ENCODE data around the gene NRROS. TPM values are rescaled to one million over a fixed set of nuclear protein-coding genes. Genes with fewer than 3 reads are reported as not detected.
A peak's percentile ranks its signal among the peaks of the same experiment; 100 is the strongest.
"Not testable (repeated sequence)": the region's sequence is repeated elsewhere in the genome, so short reads cannot be mapped to it uniquely, and the experiment has no call there.

NRROS gene
- total RNA-seq, 2 experiments from 2014 or later: 37.5 to 47.8 TPM

GRCh38 chr3:196631682-196632045, 7.8 kb upstream of the NRROS start:
- CTCF ChIA-PET: interaction anchor here (0.7 to 10.3 kb wide), 9 partner anchors 9 to 128 kb away, joined by 3 to 113 read pairs (median 5); partner anchors contain the start of genes FBXO45, NRROS, RNF168 and WDR53
- ATAC-seq: peak; percentile 23
- Mint-ChIP-seq H3K4me3 (peak overlapping the region; percentile 71), H3K27me3 (no peaks in the 10 kb centered on the region), H3K4me1 (peaks cover 63% of the 10 kb centered on the region), H3K27ac (peak overlapping the region; percentile 96), H3K36me3 (peaks cover 5% of the 10 kb centered on the region), H3K9me3 (ENCODE audit: low read depth) (no peaks in the 10 kb centered on the region)
- no peak for DNase-seq

DNA sequence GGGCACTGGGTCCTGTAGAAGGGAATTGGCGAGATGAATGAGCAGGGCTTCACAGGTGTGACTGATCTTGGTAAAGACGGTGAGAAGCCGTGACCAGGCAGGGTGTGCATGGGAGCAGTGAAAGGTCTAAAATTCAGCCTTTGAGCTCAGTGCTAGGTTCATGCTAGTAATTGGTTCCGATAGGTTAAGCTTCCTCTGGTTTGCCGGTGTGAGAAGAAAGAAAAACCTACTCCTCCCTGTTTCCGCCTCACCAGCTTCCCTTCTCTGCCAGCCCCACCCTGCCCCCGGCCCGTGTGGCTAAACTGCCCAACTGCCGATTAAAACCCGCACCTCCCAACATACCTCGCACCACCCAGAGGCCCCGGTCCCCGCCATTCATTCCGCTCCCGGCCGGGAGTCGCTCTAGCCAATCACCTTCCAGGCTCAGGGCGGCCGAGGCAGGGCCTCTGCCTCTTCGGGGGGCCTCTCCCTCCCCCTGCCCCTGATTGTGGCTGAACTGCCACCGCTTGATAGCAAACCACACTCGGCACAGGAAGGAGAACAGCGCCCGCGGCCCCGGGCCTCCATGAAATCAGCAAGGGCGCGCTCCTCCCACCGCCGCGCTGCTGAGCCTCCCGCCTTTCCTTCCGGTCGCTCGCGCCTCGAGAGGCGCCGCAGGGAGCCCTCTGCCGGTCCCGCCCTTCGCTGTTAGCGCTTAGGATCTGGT, 7.3 kb upstream of the NRROS start:
- CTCF ChIA-PET: interaction anchor here (0.7 to 10.3 kb wide), 10 partner anchors 8 to 128 kb away, joined by 3 to 113 read pairs (median 4); partner anchors contain the start of genes FBXO45, NRROS, RNF168 and WDR53
- Mint-ChIP-seq H3K27me3 (no peaks in the 10 kb centered on the region), H3K27ac (peak overlapping the region; percentile 96), H3K9me3 (ENCODE audit: low read depth) (no peaks in the 10 kb centered on the region), H3K36me3 (peaks cover 5% of the 10 kb centered on the region), H3K4me3 (peak overlapping the region; percentile 71), H3K4me1 (peaks cover 59% of the 10 kb centered on the region)
- DNase-seq (peak; percentile 98), ATAC-seq (peak; percentile 85)

GRCh38 chr3:196633555-196634151, 5.8 kb upstream of the NRROS start:
- peaks cover 9% of the 10 kb centered on the region for H3K36me3 Mint-ChIP-seq
- H3K27ac Mint-ChIP-seq: peak overlapping the region; percentile 70
- CTCF ChIA-PET: interaction anchor here (1.5 to 10.3 kb wide), 2 partner anchors 21 to 51 kb away, joined by 5 to 113 read pairs; no protein-coding TSS in a partner anchor
- H3K4me1 Mint-ChIP-seq: peaks cover 59% of the 10 kb centered on the region
- no peaks in the 10 kb centered on the region for H3K9me3 Mint-ChIP-seq (ENCODE audit: low read depth)
- ATAC-seq (no peak), DNase-seq (no peak)
- H3K4me3 Mint-ChIP-seq: peak overlapping the region; percentile 61
- H3K27me3 Mint-ChIP-seq: no peaks in the 10 kb centered on the region

- Mint-ChIP-seq H3K9me3 (ENCODE audit: low read depth) (no peaks in the 10 kb centered on the region), H3K4me1 (peaks cover 64% of the 10 kb centered on the region), H3K27me3 (no peaks in the 10 kb centered on the region), H3K4me3 (no peak overlapping the region), H3K27ac (no peak overlapping the region), H3K36me3 (peaks cover 9% of the 10 kb centered on the region)
- CTCF ChIA-PET: interaction anchor here (1.5 to 10.3 kb wide), 2 partner anchors 22 to 51 kb away, joined by 5 to 113 read pairs; no protein-coding TSS in a partner anchor
- no peak for ATAC-seq
- DNase-seq: no peak
Observed at GRCh38 chr3:196634224-196634623, 5.3 kb upstream of the NRROS start.

- Mint-ChIP-seq H3K4me3 (no peak overlapping the region), H3K9me3 (ENCODE audit: low read depth) (no peaks in the 10 kb centered on the region), H3K27me3 (no peaks in the 10 kb centered on the region), H3K27ac (no peak overlapping the region), H3K36me3 (peaks cover 9% of the 10 kb centered on the region), H3K4me1 (peaks cover 59% of the 10 kb centered on the region)
- ATAC-seq (no peak), DNase-seq (no peak)
- CTCF ChIA-PET: interaction anchor here (0.9 to 10.3 kb wide), 3 partner anchors 22 to 50 kb away, joined by 4 to 113 read pairs (median 5); no protein-coding TSS in a partner anchor
Observed at GRCh38 chr3:196634829-196635228, 4.7 kb upstream of the NRROS start.

DNA sequence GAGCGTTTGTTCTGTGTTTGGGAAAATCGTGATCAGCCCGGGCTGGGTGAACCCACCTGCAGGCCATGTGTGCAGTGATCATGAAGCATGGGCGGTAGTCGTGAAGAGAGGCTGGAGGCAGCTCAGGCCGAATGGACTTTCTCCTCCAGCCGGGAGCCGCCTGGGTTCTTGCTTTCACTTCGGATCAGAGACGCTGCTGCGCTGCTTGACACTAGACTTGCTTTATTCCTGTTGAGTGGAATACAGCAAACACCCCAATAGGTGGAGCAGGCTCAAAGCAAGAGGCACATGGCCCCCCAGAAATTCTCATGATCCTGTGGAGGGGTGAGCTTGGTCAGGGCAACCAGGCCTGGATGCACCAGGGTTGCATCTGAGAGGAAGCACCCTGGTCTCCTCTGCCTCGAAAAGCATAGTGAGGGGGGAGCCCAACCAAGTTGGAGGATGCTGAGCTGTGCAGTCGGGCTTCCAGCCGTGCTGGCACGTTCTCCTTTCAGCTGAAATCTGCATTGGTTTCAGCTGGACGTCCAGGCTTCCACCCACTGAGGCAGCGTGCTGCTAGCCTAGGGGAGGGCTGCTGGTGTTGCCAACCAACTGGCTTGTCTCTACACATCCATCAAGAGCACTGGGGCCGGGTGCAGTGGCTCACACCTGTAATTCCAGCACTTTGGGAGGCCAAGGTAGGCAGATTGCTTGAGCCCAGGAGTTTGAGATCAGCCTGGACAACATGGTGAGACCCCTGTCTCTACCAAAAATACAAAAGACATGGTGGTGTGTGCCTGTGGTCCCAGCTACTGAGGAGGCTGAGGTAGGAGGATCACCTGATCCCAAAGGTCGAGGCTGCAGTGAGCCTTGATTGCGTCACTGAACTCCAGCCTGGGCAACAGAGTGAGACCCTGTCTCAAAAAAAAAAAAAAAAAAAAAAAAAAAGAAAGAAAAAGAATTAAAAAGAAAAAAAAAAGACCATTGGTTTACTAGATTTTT, 2.8 kb upstream of the NRROS start:
- Mint-ChIP-seq H3K9me3 (ENCODE audit: low read depth) (no peaks in the 10 kb centered on the region), H3K4me1 (peaks cover 56% of the 10 kb centered on the region), H3K27me3 (no peaks in the 10 kb centered on the region), H3K36me3 (peaks cover 15% of the 10 kb centered on the region), H3K4me3 (no peak overlapping the region), H3K27ac (no peak overlapping the region)
- ATAC-seq (no peak), DNase-seq (no peak)
- CTCF ChIA-PET: interaction anchor here (1.0 to 10.3 kb wide), 2 partner anchors 24 to 48 kb away, joined by 3 to 113 read pairs; no protein-coding TSS in a partner anchor

DNA sequence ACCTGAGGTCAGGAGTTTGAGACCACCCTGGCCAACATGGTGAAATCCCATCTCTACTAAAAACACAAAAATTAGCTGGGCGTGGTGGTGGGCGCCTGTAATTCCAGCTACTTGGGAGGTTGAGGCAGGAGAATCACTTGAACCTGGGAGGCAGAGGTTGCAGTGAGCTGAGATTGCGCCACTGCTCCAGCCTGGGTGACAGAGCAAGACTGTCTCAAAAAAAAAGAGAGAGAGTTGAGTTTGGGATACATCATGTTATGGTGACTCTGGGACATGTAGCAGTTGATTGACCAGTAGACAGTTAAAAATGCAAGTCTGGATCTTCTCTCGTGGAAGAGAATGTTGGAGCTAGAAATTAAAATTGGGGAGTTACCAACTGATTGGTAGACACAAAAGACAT, 1.6 kb upstream of the NRROS start:
- not testable (repeated sequence) for ATAC-seq; H3K9me3 Mint-ChIP-seq (ENCODE audit: low read depth); H3K27me3 Mint-ChIP-seq; DNase-seq
- peak overlapping the region; percentile 36 for H3K27ac Mint-ChIP-seq
- CTCF ChIA-PET: interaction anchor here (0.6 to 8.6 kb wide), 4 partner anchors 15 to 109 kb away, joined by 3 to 81 read pairs (median 3); no protein-coding TSS in a partner anchor
- peaks cover 23% of the 10 kb centered on the region for H3K36me3 Mint-ChIP-seq
- peaks cover 60% of the 10 kb centered on the region for H3K4me1 Mint-ChIP-seq
- peak overlapping the region; percentile 20 for H3K4me3 Mint-ChIP-seq

GRCh38 chr3:196638861-196639482, 522 bp upstream of the NRROS start:
- Mint-ChIP-seq H3K4me3 (peak overlapping the region; percentile 89), H3K27me3 (no peaks in the 10 kb centered on the region), H3K9me3 (ENCODE audit: low read depth) (no peaks in the 10 kb centered on the region), H3K4me1 (peaks cover 61% of the 10 kb centered on the region), H3K27ac (peak overlapping the region; percentile 84), H3K36me3 (peaks cover 29% of the 10 kb centered on the region)
- ATAC-seq (no peak), DNase-seq (no peak)
- CTCF ChIA-PET: interaction anchor here (0.8 to 8.6 kb wide), 5 partner anchors 8 to 110 kb away, joined by 3 to 81 read pairs (median 4); no protein-coding TSS in a partner anchor

- Mint-ChIP-seq H3K36me3 (peaks cover 37% of the 10 kb centered on the region), H3K27ac (peak overlapping the region; percentile 84), H3K9me3 (ENCODE audit: low read depth) (no peaks in the 10 kb centered on the region), H3K4me3 (peak overlapping the region; percentile 89), H3K4me1 (peaks cover 69% of the 10 kb centered on the region), H3K27me3 (no peaks in the 10 kb centered on the region)
- ATAC-seq (peak; percentile 25), DNase-seq (no peak)
- CTCF ChIA-PET: interaction anchor here (0.7 to 8.6 kb wide), 8 partner anchors 9 to 100 kb away, joined by 3 to 81 read pairs (median 4); partner anchors contain the start of gene PAK2
Observed at GRCh38 chr3:196640297-196641018, 964 bp downstream of the NRROS start.

DNA sequence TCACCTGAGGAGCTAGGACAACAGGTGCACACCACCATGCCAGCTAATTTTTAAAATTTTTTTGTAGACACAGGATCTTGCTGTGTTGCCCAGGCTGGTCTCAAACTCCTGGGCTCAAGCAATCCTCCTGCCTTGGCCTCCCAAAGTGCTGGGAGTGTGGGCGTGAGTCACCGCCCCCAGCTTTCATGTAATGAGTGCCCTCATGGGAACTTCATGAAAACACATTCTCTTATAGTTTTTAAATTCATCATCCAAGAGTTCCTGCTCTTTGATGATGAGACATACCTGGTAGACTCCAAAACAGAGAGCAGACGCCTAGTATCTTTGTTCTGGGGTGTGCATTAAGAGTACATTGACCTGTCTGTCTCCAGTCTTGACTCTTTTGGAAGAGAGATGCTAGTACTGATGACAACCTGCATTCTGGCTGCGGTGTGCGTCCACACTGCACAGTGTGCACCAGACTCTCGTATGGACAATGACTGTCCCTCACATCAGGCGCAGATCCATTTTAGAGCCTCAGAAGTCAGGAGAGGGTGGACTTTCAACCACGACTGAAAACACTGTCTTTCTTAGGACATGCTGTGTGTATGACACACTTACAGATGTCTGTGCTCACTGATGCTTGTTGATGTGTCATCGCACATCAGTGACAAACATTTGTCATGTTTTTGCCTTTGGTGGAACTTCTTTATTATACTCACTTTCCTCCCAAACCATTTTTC, 2.0 kb downstream of the NRROS start:
- CTCF ChIA-PET: interaction anchor here (1.0 to 8.6 kb wide), 4 partner anchors 10 to 43 kb away, joined by 3 to 81 read pairs (median 12); no protein-coding TSS in a partner anchor
- DNase-seq: no peak

DNA sequence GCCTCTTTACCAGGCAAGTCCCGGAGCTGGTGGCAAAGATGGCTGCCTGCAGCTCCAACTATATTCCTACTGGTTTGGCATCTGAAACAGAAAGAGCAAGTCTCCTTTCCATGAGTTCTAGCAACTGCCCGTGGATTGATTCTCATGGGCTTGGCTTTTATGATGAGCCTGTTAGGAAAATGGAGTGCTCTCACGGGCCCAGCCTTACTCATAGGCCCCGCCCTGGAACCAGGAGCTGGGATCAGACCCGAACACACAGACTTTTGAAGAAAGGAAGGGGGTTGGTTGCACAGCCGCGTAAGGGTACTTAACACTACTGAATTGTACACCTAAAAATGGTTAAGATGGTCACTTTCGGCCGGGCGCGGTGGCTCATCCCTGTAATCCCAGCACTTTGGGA, 2.9 kb downstream of the NRROS start:
- Mint-ChIP-seq H3K27ac (peak overlapping the region; percentile 27), H3K36me3 (peaks cover 45% of the 10 kb centered on the region), H3K4me3 (peak overlapping the region; percentile 89)

More for the DNA sequence above, 2.0 kb downstream of the NRROS start:
- Mint-ChIP-seq H3K27me3 (no peaks in the 10 kb centered on the region), H3K4me1 (peaks cover 74% of the 10 kb centered on the region), H3K9me3 (ENCODE audit: low read depth) (no peaks in the 10 kb centered on the region), H3K4me3 (peak overlapping the region; percentile 89), H3K27ac (peak overlapping the region; percentile 84), H3K36me3 (peaks cover 41% of the 10 kb centered on the region)
- no peak for ATAC-seq

More for the DNA sequence above, 2.9 kb downstream of the NRROS start:
- Mint-ChIP-seq H3K27me3 (no peaks in the 10 kb centered on the region), H3K9me3 (ENCODE audit: low read depth) (no peaks in the 10 kb centered on the region), H3K4me1 (peaks cover 79% of the 10 kb centered on the region)
- ATAC-seq (no peak), DNase-seq (no peak)
- CTCF ChIA-PET: interaction anchor here (0.7 to 8.6 kb wide), 3 partner anchors 31 to 66 kb away, joined by 3 to 81 read pairs (median 11); no protein-coding TSS in a partner anchor

Data from activated CD8-positive, alpha-beta memory T cell treated with anti-CD3 and anti-CD28 coated beads, Interleukin-2, amount 10 ng/mL, durations not matched to agents 7 days and 5 days (primary cell).